Memory B cell (primary cell): ENCODE results near the gene ATP10D.

Experiments used
- ATAC-seq: fragments of 150-1000 bp; cut with Tn5 transposase; 2 replicates; pipeline ENCODE4 v1.10.0; 2021; ENCODE audit warnings: low read depth, mild to moderate bottlenecking, moderate library complexity
- DNase-seq, 2 donors: peaks; one replicate each; pipeline ENCODE4 v3.0.0; 2022; ENCODE audit warnings: low spot score in 2 of 2
- H3K27ac Mint-ChIP-seq: one replicate; pipeline ENCODE4 v1.8.0; 2022; ENCODE audit warnings: mild to moderate bottlenecking, moderate library complexity, mixed read lengths
- H3K27me3 Mint-ChIP-seq: one replicate; pipeline ENCODE4 v1.8.0; 2022; ENCODE audit warnings: mixed read lengths
- H3K36me3 Mint-ChIP-seq: one replicate; pipeline ENCODE4 v1.8.0; 2022; ENCODE audit warnings: mild to moderate bottlenecking, mixed read lengths
- H3K4me1 Mint-ChIP-seq: one replicate; pipeline ENCODE4 v1.8.0; 2022; ENCODE audit warnings: mixed read lengths
- H3K4me3 Mint-ChIP-seq: one replicate; pipeline ENCODE4 v1.8.0; 2022; ENCODE audit warnings: mild to moderate bottlenecking, moderate library complexity, mixed read lengths
- H3K9me3 Mint-ChIP-seq: one replicate; pipeline ENCODE4 v1.8.0; 2022; ENCODE audit warnings: mixed read lengths

The ATP10D gene

DNA sequence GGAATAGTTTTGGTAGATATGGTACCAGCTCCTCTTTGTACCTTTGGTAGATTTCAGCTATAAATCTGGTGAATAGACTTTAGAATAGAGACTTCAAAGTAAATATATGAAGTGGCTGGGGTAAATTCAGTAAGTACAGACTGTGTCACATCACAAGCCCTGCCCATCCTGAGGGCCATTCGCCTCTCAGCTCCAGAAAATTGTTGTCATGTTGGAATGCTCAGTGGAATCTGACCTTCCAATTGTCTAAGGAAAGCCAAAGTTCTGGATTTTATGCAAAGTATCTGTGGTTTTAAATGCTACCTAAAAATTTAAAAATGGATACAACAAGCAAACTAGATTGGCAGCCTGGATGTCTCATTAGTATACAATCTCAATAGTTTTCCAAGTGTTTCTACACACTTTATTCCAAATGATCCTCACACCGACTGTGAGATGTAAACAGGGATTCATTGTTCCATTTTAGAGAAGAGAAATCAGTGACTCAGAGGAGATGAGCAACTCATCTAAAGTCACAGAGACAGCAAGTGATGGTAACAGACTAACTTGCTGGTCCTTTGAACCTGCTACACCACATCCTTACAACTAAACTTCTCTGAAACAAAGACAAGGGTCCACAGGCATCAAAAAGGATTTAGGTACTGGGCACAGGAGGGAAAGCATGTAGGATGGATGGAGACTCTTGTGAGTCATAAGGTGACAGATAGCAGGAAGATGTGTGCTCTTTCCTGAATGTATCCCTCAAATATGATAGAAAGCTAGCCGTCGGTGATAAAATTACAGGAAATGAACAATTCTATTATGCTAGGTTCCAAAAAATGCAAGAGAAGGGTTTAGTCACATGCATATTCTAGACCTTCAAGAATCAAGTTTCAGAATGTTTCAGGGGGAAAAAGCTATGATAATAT lies 127.3 kb downstream of the ATP10D start:
- H3K4me1 Mint-ChIP-seq: no peaks in the 10 kb centered on the region
- no peak overlapping the region for H3K27ac Mint-ChIP-seq
- no peak for DNase-seq
- no peaks in the 10 kb centered on the region for H3K9me3 Mint-ChIP-seq
- ATAC-seq: no peak
- H3K36me3 Mint-ChIP-seq: peaks cover 5% of the 10 kb centered on the region
- no peak overlapping the region for H3K4me3 Mint-ChIP-seq
- peaks cover 5% of the 10 kb centered on the region for H3K27me3 Mint-ChIP-seq

- ATAC-seq: no peak
- peaks cover 5% of the 10 kb centered on the region for H3K36me3 Mint-ChIP-seq
- peaks cover 1% of the 10 kb centered on the region for H3K9me3 Mint-ChIP-seq
These were observed 130.3 kb downstream of the ATP10D start for GRCh38 chr4:47615385-47615784.

GRCh38 chr4:47617607-47618006 lies 132.5 kb downstream of the ATP10D start:
- H3K27ac Mint-ChIP-seq: no peak overlapping the region

More at GRCh38 chr4:47615385-47615784, 130.3 kb downstream of the ATP10D start:
- DNase-seq: no peak
- Mint-ChIP-seq H3K27ac (no peak overlapping the region), H3K4me1 (no peaks in the 10 kb centered on the region), H3K27me3 (peaks cover 5% of the 10 kb centered on the region), H3K4me3 (no peak overlapping the region)

GRCh38 chr4:47619691-47620090 lies 134.6 kb downstream of the ATP10D start:
- Mint-ChIP-seq H3K36me3 (peaks cover 3% of the 10 kb centered on the region), H3K27ac (no peak overlapping the region), H3K9me3 (peaks cover 2% of the 10 kb centered on the region), H3K4me1 (no peaks in the 10 kb centered on the region), H3K27me3 (no peaks in the 10 kb centered on the region), H3K4me3 (no peak overlapping the region)
- ATAC-seq: no peak
- DNase-seq: no peak

More at GRCh38 chr4:47617607-47618006, 132.5 kb downstream of the ATP10D start:
- peaks cover 4% of the 10 kb centered on the region for H3K36me3 Mint-ChIP-seq
- H3K4me1 Mint-ChIP-seq: no peaks in the 10 kb centered on the region
- no peak for DNase-seq
- peaks cover 2% of the 10 kb centered on the region for H3K9me3 Mint-ChIP-seq
- peaks cover 4% of the 10 kb centered on the region for H3K27me3 Mint-ChIP-seq
- no peak for ATAC-seq
- H3K4me3 Mint-ChIP-seq: no peak overlapping the region

DNA sequence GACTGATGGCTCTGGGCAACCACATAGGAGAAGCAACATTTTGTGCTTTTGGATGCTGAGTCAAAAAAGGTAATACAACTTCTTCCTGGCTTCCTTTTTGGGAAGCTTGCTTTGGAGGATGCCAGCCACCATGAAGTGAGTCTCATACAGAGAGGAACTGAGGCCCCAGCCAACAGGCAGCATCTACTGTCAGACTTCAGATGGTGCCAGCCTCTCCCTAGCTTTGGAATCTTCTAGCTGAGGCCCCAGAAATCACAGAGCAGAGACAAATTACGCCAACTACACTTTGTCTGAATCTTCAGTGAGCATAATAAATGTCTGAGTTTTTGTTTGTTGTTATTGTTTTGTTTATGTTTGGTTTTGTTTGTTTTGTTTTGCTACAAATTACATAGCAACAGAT lies 136.1 kb downstream of the ATP10D start:
- Mint-ChIP-seq H3K4me3 (no peak overlapping the region), H3K27ac (no peak overlapping the region), H3K27me3 (no peaks in the 10 kb centered on the region), H3K4me1 (no peaks in the 10 kb centered on the region), H3K9me3 (peaks cover 2% of the 10 kb centered on the region), H3K36me3 (peaks cover 3% of the 10 kb centered on the region)
- ATAC-seq: no peak
- no peak for DNase-seq

GRCh38 chr4:47624031-47624441 lies 139.0 kb downstream of the ATP10D start:
- Mint-ChIP-seq H3K27ac (no peak overlapping the region), H3K27me3 (peaks cover 2% of the 10 kb centered on the region), H3K4me1 (no peaks in the 10 kb centered on the region), H3K36me3 (peaks cover 3% of the 10 kb centered on the region), H3K9me3 (peaks cover 2% of the 10 kb centered on the region), H3K4me3 (no peak overlapping the region)
- DNase-seq: no peak
- no peak for ATAC-seq

DNA sequence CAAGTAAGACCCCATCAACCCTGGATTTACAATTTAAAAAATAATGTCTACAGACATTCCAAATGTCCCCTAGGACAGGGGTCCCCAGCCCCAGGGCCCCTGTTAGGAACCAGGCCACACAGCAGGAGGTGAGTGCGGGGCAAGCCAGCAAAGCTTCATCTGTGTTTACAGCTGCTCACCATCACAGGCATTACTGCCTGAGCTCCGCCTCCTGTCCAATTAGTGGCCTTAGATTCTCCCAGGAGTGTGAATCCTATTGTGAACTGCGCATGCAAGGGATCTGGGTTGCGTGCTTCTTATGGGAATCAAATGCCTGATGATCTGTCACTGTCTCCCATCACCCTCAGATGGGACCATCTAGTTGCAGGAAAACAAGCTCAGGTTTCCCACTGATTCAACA lies 146.1 kb downstream of the ATP10D start:
- H3K36me3 Mint-ChIP-seq: no peaks in the 10 kb centered on the region
- H3K4me1 Mint-ChIP-seq: no peaks in the 10 kb centered on the region
- H3K27ac Mint-ChIP-seq: no peak overlapping the region
- H3K9me3 Mint-ChIP-seq: peaks cover 2% of the 10 kb centered on the region
- no peak for ATAC-seq
- H3K4me3 Mint-ChIP-seq: no peak overlapping the region
- DNase-seq: no peak
- peaks cover 8% of the 10 kb centered on the region for H3K27me3 Mint-ChIP-seq

- ATAC-seq: no peak
- H3K4me3 Mint-ChIP-seq: no peak overlapping the region
- peaks cover 6% of the 10 kb centered on the region for H3K9me3 Mint-ChIP-seq
- peaks cover 4% of the 10 kb centered on the region for H3K36me3 Mint-ChIP-seq
- peaks cover 2% of the 10 kb centered on the region for H3K4me1 Mint-ChIP-seq
- DNase-seq: no peak
- peaks cover 13% of the 10 kb centered on the region for H3K27me3 Mint-ChIP-seq
- H3K27ac Mint-ChIP-seq: no peak overlapping the region
These were observed 154.5 kb downstream of the ATP10D start for GRCh38 chr4:47639531-47639930.

DNA sequence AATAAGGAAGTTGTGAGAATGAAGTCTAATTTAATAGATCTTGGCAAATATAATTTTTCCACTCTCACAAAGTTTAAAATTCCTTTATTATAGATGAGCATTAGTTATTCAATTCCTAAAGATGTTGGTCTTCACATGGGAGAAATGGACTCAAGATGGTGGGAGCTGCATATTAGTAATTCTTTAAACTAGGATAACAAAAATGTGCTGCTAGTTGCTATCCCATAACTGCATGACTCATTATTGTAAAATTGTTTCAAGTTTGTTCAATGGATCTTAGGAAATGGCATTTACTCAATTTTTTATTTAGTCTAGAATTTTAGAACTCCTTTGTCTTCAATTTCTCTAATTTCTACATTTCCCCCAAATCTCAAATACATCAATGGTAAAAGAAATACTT lies 155.8 kb downstream of the ATP10D start:
- Mint-ChIP-seq H3K36me3 (peaks cover 4% of the 10 kb centered on the region), H3K27me3 (peaks cover 11% of the 10 kb centered on the region), H3K4me3 (no peak overlapping the region), H3K4me1 (peaks cover 2% of the 10 kb centered on the region), H3K9me3 (peaks cover 6% of the 10 kb centered on the region), H3K27ac (no peak overlapping the region)
- DNase-seq: no peak
- ATAC-seq: no peak

- peaks cover 2% of the 10 kb centered on the region for H3K36me3 Mint-ChIP-seq
- no peak for ATAC-seq
These were observed 156.7 kb downstream of the ATP10D start for GRCh38 chr4:47641755-47642154.

GRCh38 chr4:47642191-47642830 lies 157.2 kb downstream of the ATP10D start:
- Mint-ChIP-seq H3K4me1 (peaks cover 2% of the 10 kb centered on the region), H3K36me3 (peaks cover 2% of the 10 kb centered on the region), H3K4me3 (no peak overlapping the region), H3K27me3 (peaks cover 9% of the 10 kb centered on the region), H3K27ac (no peak overlapping the region), H3K9me3 (no peaks in the 10 kb centered on the region)
- ATAC-seq (no peak), DNase-seq (no peak)

More at GRCh38 chr4:47641755-47642154, 156.7 kb downstream of the ATP10D start:
- Mint-ChIP-seq H3K9me3 (peaks cover 3% of the 10 kb centered on the region), H3K4me1 (peaks cover 2% of the 10 kb centered on the region), H3K27me3 (peaks cover 8% of the 10 kb centered on the region), H3K27ac (no peak overlapping the region), H3K4me3 (no peak overlapping the region)
- no peak for DNase-seq
